SK-N-SH treated with all-trans-retinoic acid at 6 μM for 48 hours (cell line): ENCODE data around the gene TSKU.

ENCODE experiments used
- ARNTL ChIP-seq: fragments of 450-650 bp; formaldehyde crosslinking; IDR thresholded peaks from 2 replicates; pipeline ENCODE4 v1.5.0; 2020; ENCODE audit warnings: low read depth, mild to moderate bottlenecking, moderate library complexity, borderline replicate concordance
- CSRNP3 ChIP-seq: fragments of 250-450 bp; sonication (Bioruptor Pico); IDR thresholded peaks from 2 replicates; pipeline ENCODE4 v1.5.1; 2021; ENCODE audit warnings: mild to moderate bottlenecking, moderate library complexity
- PATZ1 ChIP-seq: fragments of 250-450 bp; sonication (Bioruptor Pico); IDR thresholded peaks from 2 replicates; pipeline ENCODE4 v1.8.0; 2020; ENCODE audit warnings: mild to moderate bottlenecking, moderate library complexity, borderline replicate concordance
- PPARA ChIP-seq: fragments of 250-450 bp; sonication (Bioruptor Pico); IDR thresholded peaks from 2 replicates; pipeline ENCODE4 v1.5.0; 2020; ENCODE audit warnings: mild to moderate bottlenecking, borderline replicate concordance
- ZNF70 ChIP-seq: fragments of 450-650 bp; formaldehyde crosslinking; IDR thresholded peaks from 2 replicates; pipeline ENCODE4 v1.5.0; 2020; ENCODE audit warnings: mild to moderate bottlenecking, moderate library complexity
- TF ChIP-seq, protein P1 (sequence below): fragments of 250-450 bp; sonication (Bioruptor Pico); IDR thresholded peaks from 2 replicates; pipeline ENCODE4 v1.5.1; 2020; ENCODE audit warnings: low read depth, mild to moderate bottlenecking, moderate library complexity

DNA sequence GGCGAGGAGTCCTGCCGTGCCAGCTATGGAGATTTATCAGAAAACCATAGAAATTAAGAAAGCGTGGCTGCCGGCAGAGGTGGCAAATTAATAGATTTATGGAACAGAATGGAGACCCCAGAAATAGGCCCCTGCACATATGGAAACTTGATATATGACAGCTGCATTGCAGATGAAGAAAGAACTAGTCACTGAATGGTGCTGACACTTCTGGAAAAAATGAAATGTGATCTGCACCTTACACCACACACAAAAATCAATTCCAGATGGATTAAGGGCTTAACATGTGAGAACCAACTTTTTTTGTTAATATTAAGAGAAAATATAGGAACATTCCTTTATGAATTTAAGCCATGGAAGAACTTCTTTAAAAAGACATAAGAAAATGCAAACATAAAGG is 40.3 kb upstream of the TSKU start:
- TF ChIP-seq, protein P1, sequence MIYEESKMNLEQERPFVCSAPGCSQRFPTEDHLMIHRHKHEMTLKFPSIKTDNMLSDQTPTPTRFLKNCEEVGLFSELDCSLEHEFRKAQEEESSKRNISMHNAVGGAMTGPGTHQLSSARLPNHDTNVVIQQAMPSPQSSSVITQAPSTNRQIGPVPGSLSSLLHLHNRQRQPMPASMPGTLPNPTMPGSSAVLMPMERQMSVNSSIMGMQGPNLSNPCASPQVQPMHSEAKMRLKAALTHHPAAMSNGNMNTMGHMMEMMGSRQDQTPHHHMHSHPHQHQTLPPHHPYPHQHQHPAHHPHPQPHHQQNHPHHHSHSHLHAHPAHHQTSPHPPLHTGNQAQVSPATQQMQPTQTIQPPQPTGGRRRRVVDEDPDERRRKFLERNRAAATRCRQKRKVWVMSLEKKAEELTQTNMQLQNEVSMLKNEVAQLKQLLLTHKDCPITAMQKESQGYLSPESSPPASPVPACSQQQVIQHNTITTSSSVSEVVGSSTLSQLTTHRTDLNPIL (CRISPR knock-in tag) = no peak
- TF ChIP-seq PPARA (CRISPR knock-in tag) (no peak), ARNTL (no peak), PATZ1 (CRISPR knock-in tag) (no peak), CSRNP3 (CRISPR knock-in tag) (no peak), ZNF70 (CRISPR knock-in tag) (no peak)
